CD8-positive, alpha-beta memory T cell (primary cell): ENCODE results near the gene SYNDIG1L. TPM values are rescaled to one million over a fixed set of nuclear protein-coding genes. Genes with fewer than 3 reads are reported as not detected.

Source experiments
- CTCF ChIA-PET: fragments of 350-600 bp; sonication (Branson Sonifier 250); formaldehyde crosslinking; loops from one replicate; lab custom pipeline; 2021; ENCODE audit warnings: antibody characterized with exemption; lab: Charles Lee
- POLR2A ChIA-PET: fragments of 350-600 bp; sonication (Branson Sonifier 250); formaldehyde crosslinking; loops from one replicate; lab custom pipeline; 2021; ENCODE audit warnings: antibody characterized with exemption; lab: Charles Lee
- DNase-seq, 5 donors: peaks; one replicate each; pipeline versions ENCODE4 v3.0.0 to v3.0.0-alpha.2; 2020 to 2022; ENCODE audit warnings: mixed read lengths in 1 of 5
- H3K27ac ChIP-seq: one replicate; pipeline ENCODE4 v1.7.0; 2013; ENCODE audit warnings: low read depth, mild to moderate bottlenecking, low read length, moderate library complexity
- H3K27me3 ChIP-seq: 2 replicates; pipeline ENCODE4 v1.7.0; 2013; ENCODE audit warnings: low read length, mild to moderate bottlenecking; ENCODE audit not compliant: insufficient read depth, poor library complexity, severe bottlenecking
- H3K36me3 ChIP-seq: 2 replicates; pipeline ENCODE4 v1.7.0; 2013; ENCODE audit warnings: mild to moderate bottlenecking, low read length, moderate library complexity; ENCODE audit not compliant: insufficient read depth
- H3K4me1 ChIP-seq: 2 replicates; pipeline ENCODE4 v1.7.0; 2013; ENCODE audit warnings: mild to moderate bottlenecking, low read length, moderate library complexity; ENCODE audit not compliant: insufficient read depth
- H3K4me3 ChIP-seq: 2 replicates; pipeline ENCODE4 v1.7.0; 2013; ENCODE audit warnings: mild to moderate bottlenecking, low read length
- H3K9me3 ChIP-seq: 2 replicates; pipeline ENCODE4 v1.7.0; 2013; ENCODE audit warnings: mild to moderate bottlenecking, low read length
- H3K27ac Mint-ChIP-seq, 8 donors: one replicate each; pipeline ENCODE4 v1.8.0; 2020 to 2021; ENCODE audit warnings: mixed read lengths in 8 of 8, mild to moderate bottlenecking in 6 of 8, inconsistent platforms in 3 of 8, moderate library complexity in 3 of 8
- H3K27me3 Mint-ChIP-seq, 2 donors: one replicate each; pipeline ENCODE4 v1.8.0; 2020 to 2021; ENCODE audit warnings: mixed read lengths in 2 of 2, mild to moderate bottlenecking in 1 of 2, moderate library complexity in 1 of 2
- H3K36me3 Mint-ChIP-seq, 3 donors: one replicate each; pipeline ENCODE4 v1.8.0; 2020 to 2021; ENCODE audit warnings: mixed read lengths in 3 of 3, inconsistent platforms in 1 of 3, mild to moderate bottlenecking in 1 of 3
- H3K4me1 Mint-ChIP-seq, 3 donors: one replicate each; pipeline ENCODE4 v1.8.0; 2020 to 2021; ENCODE audit warnings: mixed read lengths in 3 of 3, inconsistent platforms in 1 of 3, mild to moderate bottlenecking in 1 of 3
- H3K4me3 Mint-ChIP-seq, 7 donors: one replicate each; pipeline ENCODE4 v1.8.0; 2020 to 2021; ENCODE audit warnings: mixed read lengths in 7 of 7, mild to moderate bottlenecking in 6 of 7, moderate library complexity in 4 of 7, inconsistent platforms in 2 of 7
- H3K9me3 Mint-ChIP-seq, 5 donors: one replicate each; pipeline ENCODE4 v1.8.0; 2020 to 2022; ENCODE audit warnings: mixed read lengths in 5 of 5, mild to moderate bottlenecking in 3 of 5, moderate library complexity in 2 of 5, inconsistent platforms in 1 of 5
- polyA plus RNA-seq: library from polyadenylated mRNA; unstranded; fragments of 300-500 nt; fragmentation: Illumina TruSeq; gene quantifications from one replicate; pipeline ENCODE4 v1.2.3, GENCODE V29; 2021
- total RNA-seq, 2 experiments: library from RNA; stranded (reverse); gene quantifications; one replicate each; pipeline ENCODE4 v1.2.3, GENCODE V29; 2021

The SYNDIG1L gene
- total and polyA plus RNA-seq, 3 experiments from 2014 or later = not detected

DNA sequence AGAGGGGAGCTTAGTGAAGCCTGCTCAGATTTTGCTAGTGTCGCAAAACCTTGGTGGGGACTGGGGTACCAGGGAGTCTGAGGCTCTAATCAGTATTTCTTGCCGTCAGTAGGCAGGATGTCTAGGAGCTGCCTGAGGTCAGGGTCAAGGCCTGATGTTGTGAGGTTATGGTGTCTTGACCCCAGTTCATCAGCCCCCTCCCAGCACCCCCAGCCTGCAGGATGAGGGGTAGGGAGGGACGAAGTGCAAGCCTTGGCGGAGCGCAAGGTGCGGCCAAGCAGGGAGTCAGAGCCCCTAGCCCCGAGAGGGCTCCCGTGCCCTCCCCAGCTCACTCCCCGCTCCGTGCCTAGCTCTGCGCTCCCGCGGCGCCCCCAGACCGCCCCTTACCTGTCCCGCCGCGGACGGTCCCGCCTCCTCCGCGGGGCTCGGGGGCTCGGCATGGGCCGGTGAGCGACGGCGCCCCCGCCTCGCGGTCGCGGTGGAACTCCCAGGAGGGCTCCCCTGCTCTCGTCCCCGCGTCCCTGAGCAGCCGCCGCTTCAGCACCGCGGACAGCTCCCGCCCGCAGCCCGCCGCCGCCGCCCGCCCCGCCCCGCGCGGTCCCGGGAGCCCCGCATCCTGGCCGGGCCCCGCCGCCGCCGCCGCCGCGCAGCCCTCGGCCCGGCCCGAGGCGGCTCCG is 347 bp downstream of the SYNDIG1L start:
- Histone ChIP-seq H3K27ac (no peak overlapping the region), H3K9me3 (no peaks in the 10 kb centered on the region), H3K4me1 (no peaks in the 10 kb centered on the region), H3K36me3 (no peaks in the 10 kb centered on the region), H3K27me3 (peaks cover 18% of the 10 kb centered on the region), H3K4me3 (no peak overlapping the region)
- peaks cover 3 to 4% (median 4%) of the 10 kb centered on the region in 3 donors for H3K4me1 Mint-ChIP-seq
- H3K9me3 Mint-ChIP-seq = peaks cover 0 to 5% (median 2%) of the 10 kb centered on the region in 5 donors
- CTCF ChIA-PET = no interaction called here
- DNase-seq = peak; percentile 33 to 65 (median 47)
- POLR2A ChIA-PET = no interaction called here
- H3K27ac Mint-ChIP-seq = no peak overlapping the region
- no peak overlapping the region for H3K4me3 Mint-ChIP-seq
- H3K27me3 Mint-ChIP-seq = peaks cover 47 to 79% of the 10 kb centered on the region in 2 donors
- H3K36me3 Mint-ChIP-seq = no peaks in the 10 kb centered on the region

DNA sequence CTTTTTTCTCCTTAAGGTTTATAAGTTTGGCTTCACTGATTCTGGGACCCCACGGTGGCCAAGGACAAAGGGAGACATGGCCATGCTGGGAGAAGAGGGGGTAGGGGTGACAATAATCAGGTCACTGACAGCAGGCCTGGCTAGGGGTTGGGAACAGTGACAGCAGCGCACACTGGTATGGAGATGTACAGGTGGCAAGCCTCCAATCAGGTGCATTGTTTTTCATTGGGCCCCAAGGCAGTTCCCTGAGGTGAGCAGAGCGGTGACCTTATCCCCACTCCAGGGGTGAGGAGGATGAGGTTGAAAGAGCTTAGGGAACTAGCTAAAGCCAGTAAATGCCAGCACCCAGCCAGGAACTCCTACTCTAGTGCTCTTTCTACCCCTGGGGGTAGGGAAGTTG is 1.4 kb downstream of the SYNDIG1L start:
- no peaks in the 10 kb centered on the region for H3K9me3 ChIP-seq
- H3K27me3 ChIP-seq = peaks cover 18% of the 10 kb centered on the region
- H3K4me1 ChIP-seq = no peaks in the 10 kb centered on the region
- ChIA-PET CTCF (no interaction called here), POLR2A (no interaction called here)
- no peak overlapping the region for H3K4me3 ChIP-seq
- no peak overlapping the region for H3K27ac ChIP-seq
- Mint-ChIP-seq H3K4me3 (no peak overlapping the region), H3K9me3 (peaks cover 0 to 5% (median 4%) of the 10 kb centered on the region in 5 donors), H3K27ac (no peak overlapping the region), H3K4me1 (peaks cover 3 to 4% (median 4%) of the 10 kb centered on the region in 3 donors), H3K27me3 (peaks cover 52 to 75% of the 10 kb centered on the region in 2 donors), H3K36me3 (no peaks in the 10 kb centered on the region)
- no peaks in the 10 kb centered on the region for H3K36me3 ChIP-seq
- no peak for DNase-seq

DNA sequence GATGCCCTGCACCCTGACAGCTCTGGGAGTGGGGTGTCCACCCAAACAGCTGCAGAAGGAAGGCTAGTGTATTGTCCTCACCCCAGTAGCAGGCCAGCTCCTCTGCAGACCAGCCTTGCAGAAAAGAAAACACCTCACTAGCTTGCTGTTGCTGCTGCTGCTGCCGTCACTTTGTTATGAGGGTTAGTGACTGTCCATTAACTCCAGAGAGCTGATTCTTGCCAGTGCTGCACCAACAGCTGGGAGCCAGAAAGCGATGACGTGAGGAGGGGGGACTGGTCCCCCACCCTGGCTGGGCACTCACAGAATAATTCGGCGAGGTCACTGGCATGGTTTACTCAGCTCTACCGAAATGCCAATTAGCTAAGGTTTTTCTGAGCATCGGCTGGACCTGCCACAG is 2.8 kb downstream of the SYNDIG1L start:
- CTCF ChIA-PET = no interaction called here
- no peak overlapping the region for H3K4me3 ChIP-seq
- no peaks in the 10 kb centered on the region for H3K36me3 ChIP-seq
- Mint-ChIP-seq H3K27me3 (peaks cover 48 to 64% of the 10 kb centered on the region in 2 donors), H3K27ac (no peak overlapping the region), H3K9me3 (peaks cover 0 to 5% (median 2%) of the 10 kb centered on the region in 5 donors), H3K4me3 (no peak overlapping the region), H3K36me3 (no peaks in the 10 kb centered on the region), H3K4me1 (peaks cover 3 to 4% (median 4%) of the 10 kb centered on the region in 3 donors)
- POLR2A ChIA-PET = no interaction called here
- no peaks in the 10 kb centered on the region for H3K9me3 ChIP-seq
- no peak overlapping the region for H3K27ac ChIP-seq
- DNase-seq = no peak
- H3K27me3 ChIP-seq = peaks cover 18% of the 10 kb centered on the region
- H3K4me1 ChIP-seq = no peaks in the 10 kb centered on the region

DNA sequence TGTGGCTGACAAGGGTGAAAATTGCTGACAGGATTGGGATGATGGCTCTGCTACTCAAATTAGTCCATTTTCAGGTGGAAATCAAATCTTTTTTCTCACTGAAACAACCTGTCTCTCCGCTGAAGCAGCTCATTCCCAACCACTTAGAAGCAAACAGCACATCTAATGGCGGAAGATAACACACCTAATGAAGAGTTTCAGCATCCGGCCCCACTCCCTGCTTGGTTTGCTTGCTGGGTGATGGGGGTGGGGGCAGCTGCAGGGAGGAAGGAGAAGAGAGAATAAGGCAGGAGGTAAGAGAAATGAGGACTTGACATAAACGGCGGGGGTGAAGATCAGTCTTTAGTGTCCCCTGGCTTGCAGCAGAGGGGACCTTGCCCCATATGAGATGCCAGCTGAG is 4.0 kb downstream of the SYNDIG1L start:
- ChIA-PET CTCF (no interaction called here), POLR2A (no interaction called here)
- Histone ChIP-seq H3K27ac (no peak overlapping the region), H3K36me3 (no peaks in the 10 kb centered on the region), H3K4me3 (no peak overlapping the region), H3K27me3 (peaks cover 22% of the 10 kb centered on the region), H3K4me1 (no peaks in the 10 kb centered on the region), H3K9me3 (no peaks in the 10 kb centered on the region)
- no peak for DNase-seq
- H3K27ac Mint-ChIP-seq = no peak overlapping the region
- no peaks in the 10 kb centered on the region for H3K36me3 Mint-ChIP-seq
- H3K4me1 Mint-ChIP-seq = peaks cover 3 to 4% (median 4%) of the 10 kb centered on the region in 3 donors
- H3K4me3 Mint-ChIP-seq = no peak overlapping the region
- H3K27me3 Mint-ChIP-seq = peaks cover 41 to 52% of the 10 kb centered on the region in 2 donors
- peaks cover 0 to 5% (median 2%) of the 10 kb centered on the region in 5 donors for H3K9me3 Mint-ChIP-seq

DNA sequence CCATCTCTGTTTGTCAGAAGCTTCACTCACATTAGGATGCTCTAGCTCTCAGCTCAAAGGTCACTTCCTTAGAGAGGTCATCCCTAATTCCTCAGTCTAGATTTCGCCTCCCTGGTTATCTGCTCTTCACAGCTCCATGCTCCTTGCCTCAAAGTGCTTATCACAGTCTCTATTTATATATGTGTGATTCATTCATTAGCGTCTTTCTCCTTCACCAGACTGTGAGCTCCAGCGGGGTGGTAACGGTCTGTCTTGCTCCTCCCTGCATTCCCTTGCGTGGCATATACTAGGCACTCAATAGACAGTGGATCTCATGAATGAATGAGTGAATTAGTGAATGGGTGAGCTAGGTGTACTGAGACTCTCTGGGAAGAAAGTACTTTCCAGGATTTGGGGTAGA is 6.9 kb downstream of the SYNDIG1L start:
- H3K27ac Mint-ChIP-seq = no peak overlapping the region
- CTCF ChIA-PET = no interaction called here
- no peaks in the 10 kb centered on the region for H3K9me3 ChIP-seq

DNA sequence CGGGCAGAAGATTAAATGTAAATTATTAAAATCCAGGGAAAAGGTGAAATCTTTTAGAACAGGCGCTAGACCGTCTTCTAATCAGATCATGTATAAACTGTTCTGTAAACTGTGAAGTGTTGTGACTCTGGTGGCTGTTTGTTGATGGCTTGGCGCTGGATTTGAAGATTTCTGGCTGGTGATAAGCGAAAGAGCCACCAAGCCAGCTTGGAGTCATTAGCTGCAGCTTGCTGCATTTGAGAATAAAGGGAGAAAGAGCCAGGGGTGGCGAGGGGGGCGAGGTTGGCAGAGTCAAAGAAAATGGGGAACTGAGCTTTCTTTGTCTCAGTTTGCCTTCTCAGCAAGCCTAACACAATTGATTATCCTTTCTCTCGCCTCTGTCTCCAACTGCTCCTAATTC is 8.0 kb downstream of the SYNDIG1L start:
- no peak overlapping the region for H3K4me3 ChIP-seq
- CTCF ChIA-PET = no interaction called here

More for the DNA sequence above, 6.9 kb downstream of the SYNDIG1L start:
- H3K4me3 ChIP-seq = no peak overlapping the region
- DNase-seq = no peak
- no peak overlapping the region for H3K27ac ChIP-seq
- Mint-ChIP-seq H3K27me3 (peaks cover 34 to 50% of the 10 kb centered on the region in 2 donors), H3K4me3 (no peak overlapping the region), H3K4me1 (no peaks in the 10 kb centered on the region), H3K9me3 (peaks cover 0 to 5% (median 1%) of the 10 kb centered on the region in 5 donors), H3K36me3 (peaks cover 0 to under 1% (median 0%) of the 10 kb centered on the region in 3 donors)
- POLR2A ChIA-PET = no interaction called here
- peaks cover 8% of the 10 kb centered on the region for H3K27me3 ChIP-seq
- no peaks in the 10 kb centered on the region for H3K4me1 ChIP-seq
- no peaks in the 10 kb centered on the region for H3K36me3 ChIP-seq

DNA sequence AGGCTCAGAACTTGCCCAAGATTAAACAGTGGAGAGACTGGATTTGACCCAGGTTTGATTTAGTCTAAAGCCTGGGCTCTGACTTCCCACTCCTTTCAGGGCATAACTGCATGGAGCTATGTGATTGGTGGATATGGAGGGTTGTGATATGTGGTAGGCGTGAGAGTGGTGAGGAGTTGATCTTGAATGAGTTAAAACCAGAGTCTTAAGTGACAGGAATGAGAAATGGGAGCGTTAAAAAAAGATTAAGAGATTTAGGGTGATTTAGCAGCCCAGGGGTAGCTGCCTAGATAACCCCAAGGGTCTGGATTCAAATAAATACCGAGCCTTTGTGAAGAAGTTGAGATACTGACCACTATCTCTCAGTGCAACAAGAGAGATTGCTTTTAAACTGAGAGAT is 8.4 kb downstream of the SYNDIG1L start:
- Mint-ChIP-seq H3K27ac (no peak overlapping the region), H3K4me3 (no peak overlapping the region), H3K9me3 (peaks cover 0 to 5% (median 1%) of the 10 kb centered on the region in 5 donors), H3K27me3 (peaks cover 35 to 47% of the 10 kb centered on the region in 2 donors), H3K36me3 (peaks cover 0 to 2% (median 0%) of the 10 kb centered on the region in 3 donors), H3K4me1 (no peaks in the 10 kb centered on the region)
- Histone ChIP-seq H3K36me3 (no peaks in the 10 kb centered on the region), H3K27me3 (peaks cover 4% of the 10 kb centered on the region), H3K4me3 (no peak overlapping the region), H3K27ac (no peak overlapping the region), H3K9me3 (no peaks in the 10 kb centered on the region), H3K4me1 (no peaks in the 10 kb centered on the region)
- no peak for DNase-seq
- CTCF ChIA-PET = no interaction called here
- POLR2A ChIA-PET = no interaction called here

More for the DNA sequence above, 8.0 kb downstream of the SYNDIG1L start:
- Mint-ChIP-seq H3K36me3 (peaks cover 0 to 2% (median 0%) of the 10 kb centered on the region in 3 donors), H3K9me3 (peaks cover 0 to 5% (median 1%) of the 10 kb centered on the region in 5 donors), H3K27me3 (peaks cover 35 to 51% of the 10 kb centered on the region in 2 donors), H3K27ac (no peak overlapping the region), H3K4me3 (no peak overlapping the region), H3K4me1 (no peaks in the 10 kb centered on the region)
- Histone ChIP-seq H3K9me3 (no peaks in the 10 kb centered on the region), H3K36me3 (no peaks in the 10 kb centered on the region), H3K4me1 (no peaks in the 10 kb centered on the region), H3K27me3 (peaks cover 4% of the 10 kb centered on the region), H3K27ac (no peak overlapping the region)
- POLR2A ChIA-PET = no interaction called here
- DNase-seq = no peak

DNA sequence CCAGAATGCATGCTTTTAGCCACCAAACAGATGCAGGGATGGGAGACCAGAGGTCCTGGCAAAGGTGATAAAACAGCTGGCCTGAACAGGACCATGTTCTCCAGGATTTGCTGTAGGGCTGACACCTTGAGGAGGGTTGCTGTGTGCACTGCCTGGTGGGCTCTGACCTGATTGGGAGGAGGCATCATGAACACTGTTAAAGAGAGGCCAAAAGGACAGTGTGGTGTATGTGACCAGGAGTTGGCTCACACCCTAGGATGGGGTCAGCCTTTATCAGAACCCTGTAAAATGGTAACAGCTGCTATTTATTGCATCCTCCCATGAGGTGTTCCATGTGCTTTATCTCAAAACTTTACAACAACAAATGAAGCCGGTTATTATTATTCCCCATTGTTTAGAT is 8.8 kb downstream of the SYNDIG1L start:
- ChIA-PET CTCF (no interaction called here), POLR2A (no interaction called here)
- no peak overlapping the region for H3K27ac Mint-ChIP-seq
- H3K27me3 Mint-ChIP-seq = peaks cover 35 to 43% of the 10 kb centered on the region in 2 donors
- no peak overlapping the region for H3K27ac ChIP-seq
- H3K4me1 Mint-ChIP-seq = no peaks in the 10 kb centered on the region
- no peak for DNase-seq
- H3K9me3 Mint-ChIP-seq = peaks cover 0 to 5% (median 1%) of the 10 kb centered on the region in 5 donors
- no peak overlapping the region for H3K4me3 ChIP-seq
- peaks cover 0 to 2% (median 0%) of the 10 kb centered on the region in 3 donors for H3K36me3 Mint-ChIP-seq
- peaks cover 4% of the 10 kb centered on the region for H3K27me3 ChIP-seq
- no peaks in the 10 kb centered on the region for H3K9me3 ChIP-seq
- no peak overlapping the region for H3K4me3 Mint-ChIP-seq
- no peaks in the 10 kb centered on the region for H3K36me3 ChIP-seq
- H3K4me1 ChIP-seq = no peaks in the 10 kb centered on the region
